ENCODE results near the gene PRSS27.
"Not testable (repeated sequence)": the region's sequence is repeated elsewhere in the genome, so short reads cannot be mapped to it uniquely, and the experiment has no call there.

PRSS27 gene

DNA sequence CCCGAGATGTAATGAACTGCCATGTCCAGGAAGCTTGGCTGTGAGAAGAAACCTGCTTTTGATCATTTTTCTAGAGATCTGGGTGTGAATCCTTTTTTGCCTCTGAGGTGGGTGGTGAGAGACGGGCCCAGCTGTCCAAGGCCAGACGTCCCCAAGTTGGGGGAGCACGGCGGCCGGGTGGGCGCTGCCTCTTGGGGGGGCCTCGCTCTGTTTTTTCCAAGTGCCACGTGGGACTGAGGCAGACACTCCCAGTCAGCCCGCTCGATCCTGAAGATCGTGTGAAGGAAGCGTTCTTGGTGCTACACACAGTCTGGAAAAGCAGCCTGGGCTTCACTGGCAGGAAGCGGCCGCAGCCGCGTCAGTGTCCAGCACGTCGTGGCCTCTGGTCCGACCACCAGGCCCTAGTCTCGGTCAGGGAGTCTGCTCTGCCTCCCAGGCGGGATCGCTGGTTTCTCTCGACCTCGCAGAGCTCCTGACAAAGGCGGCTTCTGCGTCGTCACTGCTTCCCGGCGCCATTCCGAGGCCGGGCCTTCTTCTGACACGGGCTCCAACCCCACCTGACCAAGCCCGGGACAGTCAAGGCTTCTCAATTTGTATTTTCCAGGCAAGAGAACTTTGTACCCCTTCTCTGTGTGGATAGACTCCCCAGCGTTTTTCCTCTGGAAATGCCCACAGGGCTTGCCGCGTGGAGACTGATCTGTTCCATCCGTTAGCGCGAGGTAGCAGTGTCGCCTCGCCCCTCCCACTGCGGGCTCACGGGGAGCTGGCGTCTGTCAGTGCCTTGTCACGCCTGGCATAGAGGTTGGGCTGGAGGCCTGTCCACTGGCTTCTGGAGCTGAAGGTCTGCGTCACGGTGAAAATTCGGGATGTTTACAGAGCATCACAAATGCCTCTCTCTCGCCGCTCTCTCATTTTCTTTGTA is 12.4 kb downstream of the PRSS27 start:
- DNase-seq = no peak

DNA sequence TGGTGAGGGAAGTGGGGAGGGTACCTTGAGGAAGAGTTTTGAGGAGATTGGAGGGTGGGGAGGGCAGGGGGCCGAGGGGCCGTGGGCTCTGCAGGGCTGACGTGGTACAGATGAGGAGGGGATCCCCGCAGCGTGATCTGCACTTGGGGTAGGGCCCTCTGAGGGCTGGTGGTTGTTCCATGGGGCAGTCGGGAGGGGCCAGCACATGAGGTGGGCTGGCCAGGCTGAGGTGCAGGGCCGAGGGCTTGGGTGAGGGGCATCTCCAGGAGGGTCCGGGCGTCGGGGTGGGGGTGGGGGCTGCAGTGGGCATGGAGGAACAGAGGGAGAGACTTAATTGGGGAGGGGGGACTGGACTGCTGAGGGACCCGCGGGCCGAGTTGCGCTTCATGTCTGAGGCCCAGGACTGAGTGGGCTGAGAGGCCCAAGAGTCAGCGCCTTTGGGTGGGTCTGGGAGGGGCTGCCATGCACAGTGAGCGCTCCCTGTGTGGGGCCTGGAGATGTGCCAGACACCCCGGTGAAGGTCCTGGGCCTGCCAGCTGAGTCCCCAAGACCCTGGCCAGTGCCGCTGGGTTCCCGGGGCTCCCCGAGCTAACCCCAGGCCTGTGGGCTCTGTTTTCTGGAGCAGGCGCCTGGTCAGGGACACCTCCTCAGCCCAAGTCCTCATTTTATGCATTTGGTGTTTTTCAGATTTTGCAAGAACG is 13.3 kb downstream of the PRSS27 start:
- no peak for DNase-seq

DNA sequence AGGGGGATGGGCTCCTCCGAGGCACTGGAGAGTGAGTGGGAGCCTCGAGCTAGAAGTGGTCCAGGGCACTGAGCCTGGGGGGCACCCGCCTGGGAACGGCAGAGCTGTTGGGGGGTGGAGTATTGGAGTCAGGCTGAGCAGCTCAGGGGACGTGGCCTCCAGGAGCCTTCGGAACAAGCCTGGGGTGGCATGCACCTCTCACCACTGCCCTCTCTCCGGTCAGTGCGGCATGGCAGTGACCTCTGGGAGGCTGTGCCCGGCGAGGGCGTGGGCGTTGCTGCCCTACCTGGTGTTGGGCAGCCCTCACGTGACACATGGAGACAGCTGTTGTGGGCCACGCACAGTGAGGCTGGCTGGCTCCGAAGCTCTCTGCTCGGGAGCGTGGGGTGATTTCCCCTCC is 13.9 kb downstream of the PRSS27 start:
- no peak for DNase-seq

- DNase-seq = no peak
These were observed 14.7 kb downstream of the PRSS27 start for GRCh38 chr16:2705351-2705750.

DNA sequence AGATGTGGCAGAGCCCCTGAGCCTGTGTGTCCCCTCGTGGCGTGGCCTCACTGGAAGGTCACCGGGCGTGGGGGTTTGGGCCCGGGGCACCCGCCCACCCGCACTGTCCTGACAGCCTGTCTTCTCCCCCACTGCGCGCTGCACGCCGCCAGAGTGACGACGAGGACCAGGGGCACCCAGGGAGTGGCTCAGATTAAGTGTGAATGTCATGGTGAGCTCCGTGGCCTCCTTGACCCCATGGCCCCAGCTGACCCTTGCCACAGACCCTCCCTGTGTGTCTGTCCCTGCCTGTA is 15.1 kb downstream of the PRSS27 start:
- no peak for DNase-seq

DNA sequence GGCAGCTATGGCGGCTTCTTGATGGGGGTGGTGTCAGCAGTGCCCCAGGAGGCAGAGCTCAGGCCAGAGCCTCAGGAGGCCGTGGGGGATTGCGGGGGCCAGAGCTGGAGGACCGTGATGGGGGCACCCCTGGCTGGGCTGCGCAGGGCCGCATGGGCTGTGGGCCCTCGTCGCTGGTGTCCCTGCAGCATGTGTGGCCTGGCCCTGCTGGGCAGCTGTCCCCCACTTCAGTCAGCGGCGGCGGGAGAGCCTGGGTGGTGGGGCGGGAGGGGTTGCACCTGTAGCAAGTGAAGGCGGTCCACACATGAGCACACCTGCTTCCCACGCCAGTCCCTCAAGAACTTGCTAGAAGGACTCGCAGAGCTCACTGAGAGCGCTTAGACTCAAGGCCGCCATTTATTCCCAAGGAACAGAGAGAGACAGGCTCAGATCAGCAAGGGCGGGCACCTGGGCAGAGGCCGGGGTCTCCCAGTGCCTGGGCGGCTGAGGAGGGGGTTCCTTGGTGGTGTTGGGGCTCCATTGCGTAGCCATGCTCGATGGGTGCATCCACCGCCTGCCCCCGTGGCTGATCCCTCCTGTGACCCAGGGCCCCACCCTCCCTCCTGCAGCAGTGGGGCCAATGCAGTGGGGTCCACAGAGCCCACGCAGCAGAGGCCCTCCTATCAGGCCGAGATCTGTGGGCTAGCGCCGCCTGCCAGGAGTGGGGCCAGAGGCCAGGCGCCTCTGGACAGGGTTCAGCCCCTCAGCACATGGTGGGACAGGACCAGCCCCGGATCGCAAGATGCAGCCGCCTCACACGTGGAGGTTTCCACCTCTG is 15.7 kb downstream of the PRSS27 start:
- no peak for DNase-seq

DNA sequence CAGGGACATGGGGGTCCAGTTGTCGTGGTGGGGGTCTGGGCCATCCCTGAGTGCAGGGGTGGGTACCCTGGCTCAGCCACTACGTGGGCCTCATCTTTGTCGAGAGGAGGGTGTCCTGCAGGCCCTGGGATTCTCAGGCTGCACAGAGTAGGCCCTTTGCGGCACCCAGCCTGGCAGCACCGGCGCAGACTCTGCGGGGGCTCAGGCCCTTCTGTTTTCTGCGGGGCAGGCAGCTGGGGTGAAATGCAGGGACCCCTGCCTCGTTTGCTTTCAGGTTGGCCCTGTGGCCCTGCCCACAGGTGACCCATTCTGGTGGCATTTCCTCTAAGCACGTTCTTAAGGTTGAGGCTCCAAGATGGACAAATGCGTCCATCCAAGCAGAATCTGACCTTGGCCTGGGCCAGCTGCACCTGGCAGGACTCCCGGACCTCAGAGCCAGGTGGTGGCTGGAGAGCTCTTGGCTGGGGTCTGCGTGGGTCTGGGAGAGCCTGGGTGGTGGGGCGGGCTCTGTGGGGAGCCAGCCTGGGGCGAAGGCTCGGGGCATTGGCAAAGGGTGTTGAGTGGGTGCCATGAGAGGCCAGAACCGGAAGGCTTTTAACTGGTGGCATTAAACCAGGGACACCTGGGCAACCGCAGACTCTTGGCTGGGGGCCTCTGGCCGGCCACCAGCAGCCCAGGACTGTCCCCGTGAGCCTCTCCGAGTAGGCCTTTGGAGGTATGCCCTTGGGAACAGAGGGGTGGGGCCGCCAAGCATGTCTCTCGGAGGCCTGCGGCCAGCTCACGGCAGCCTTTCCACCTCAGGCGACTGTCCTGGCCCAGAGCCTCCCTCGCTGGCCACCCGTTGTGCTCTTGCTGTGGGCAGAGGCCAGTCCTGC is 16.9 kb downstream of the PRSS27 start:
- no peak for DNase-seq

DNA sequence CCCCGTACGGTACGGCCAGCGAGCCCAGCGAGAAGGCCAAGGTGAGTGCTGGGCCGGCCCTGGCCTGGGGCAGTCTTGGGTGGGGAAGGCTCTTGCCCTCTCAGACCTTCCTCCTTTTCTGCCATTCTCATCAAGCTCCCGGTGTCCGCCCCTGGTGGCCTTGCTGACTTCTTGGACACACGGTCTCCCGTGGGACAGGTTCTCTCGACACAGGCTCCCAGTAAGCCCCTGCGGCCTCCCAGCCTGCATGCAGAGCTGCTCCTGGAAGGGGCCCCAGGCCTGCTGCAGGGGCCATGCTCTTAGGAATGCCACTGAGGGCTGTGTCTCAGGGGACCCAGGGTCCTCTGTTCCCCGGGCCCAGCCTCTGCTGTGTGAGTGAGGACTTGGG is 17.6 kb downstream of the PRSS27 start:
- no peak for DNase-seq

DNA sequence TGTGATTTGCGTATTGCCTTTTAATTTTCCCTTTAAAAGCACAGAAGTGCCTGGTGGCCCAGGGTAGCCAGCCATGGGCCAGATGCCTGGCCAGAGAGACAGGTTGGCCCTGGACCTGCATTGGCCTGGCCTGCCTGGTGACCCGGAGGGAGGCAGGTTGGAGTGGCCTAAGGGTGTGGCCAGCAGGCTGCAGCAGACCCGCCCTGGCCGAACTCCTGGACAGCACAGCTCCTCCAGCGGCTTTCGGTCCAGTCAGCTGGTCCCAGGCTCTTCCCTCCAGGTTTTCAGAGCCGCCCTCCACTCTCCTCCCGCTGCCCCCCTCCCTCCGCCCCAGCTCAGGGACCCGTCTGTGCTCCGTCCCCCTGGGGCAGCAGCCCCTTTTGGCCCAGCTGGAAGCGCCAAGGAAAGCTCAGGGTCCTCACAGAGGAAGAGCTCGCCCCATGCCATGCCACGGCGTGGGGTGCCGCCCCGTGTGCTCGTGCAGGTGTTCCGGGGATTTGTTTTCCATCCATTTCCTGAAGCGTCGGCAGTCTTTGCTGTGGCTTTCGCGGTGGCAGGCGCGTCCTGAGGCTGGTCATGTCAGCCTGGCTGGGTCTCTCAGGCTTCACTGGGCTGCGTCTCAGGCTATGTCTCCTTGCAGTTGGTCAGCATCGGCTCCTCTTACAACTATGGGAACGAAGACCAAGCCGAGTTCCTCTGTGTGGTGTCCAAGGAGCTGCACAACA is 18.1 kb downstream of the PRSS27 start:
- no peak for DNase-seq

DNA sequence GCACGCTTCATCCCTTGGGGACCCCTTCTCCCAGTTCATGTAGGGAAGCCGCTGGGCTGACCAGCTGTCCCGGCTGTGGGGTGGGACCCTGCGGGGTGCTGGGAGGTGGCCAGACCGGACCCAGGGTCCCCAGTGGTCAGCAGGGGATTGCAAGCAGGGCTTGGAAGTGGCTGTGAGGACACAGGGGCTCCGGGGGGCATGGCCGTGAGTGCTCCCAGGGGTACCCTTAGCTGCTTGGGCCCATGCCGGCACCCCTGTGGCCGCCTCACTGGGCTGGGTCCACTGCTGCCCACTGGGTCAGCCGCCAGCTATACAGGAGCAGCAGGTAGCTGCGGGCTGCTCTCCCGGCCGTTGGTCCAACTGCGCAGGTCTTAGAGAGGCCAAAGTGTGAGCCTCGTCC is 18.8 kb downstream of the PRSS27 start:
- no peak for DNase-seq

- DNase-seq = no peak
These were observed 19.2 kb downstream of the PRSS27 start for GRCh38 chr16:2700786-2701185.

- no peak for DNase-seq
These were observed 20.0 kb downstream of the PRSS27 start for GRCh38 chr16:2699791-2700600.

DNA sequence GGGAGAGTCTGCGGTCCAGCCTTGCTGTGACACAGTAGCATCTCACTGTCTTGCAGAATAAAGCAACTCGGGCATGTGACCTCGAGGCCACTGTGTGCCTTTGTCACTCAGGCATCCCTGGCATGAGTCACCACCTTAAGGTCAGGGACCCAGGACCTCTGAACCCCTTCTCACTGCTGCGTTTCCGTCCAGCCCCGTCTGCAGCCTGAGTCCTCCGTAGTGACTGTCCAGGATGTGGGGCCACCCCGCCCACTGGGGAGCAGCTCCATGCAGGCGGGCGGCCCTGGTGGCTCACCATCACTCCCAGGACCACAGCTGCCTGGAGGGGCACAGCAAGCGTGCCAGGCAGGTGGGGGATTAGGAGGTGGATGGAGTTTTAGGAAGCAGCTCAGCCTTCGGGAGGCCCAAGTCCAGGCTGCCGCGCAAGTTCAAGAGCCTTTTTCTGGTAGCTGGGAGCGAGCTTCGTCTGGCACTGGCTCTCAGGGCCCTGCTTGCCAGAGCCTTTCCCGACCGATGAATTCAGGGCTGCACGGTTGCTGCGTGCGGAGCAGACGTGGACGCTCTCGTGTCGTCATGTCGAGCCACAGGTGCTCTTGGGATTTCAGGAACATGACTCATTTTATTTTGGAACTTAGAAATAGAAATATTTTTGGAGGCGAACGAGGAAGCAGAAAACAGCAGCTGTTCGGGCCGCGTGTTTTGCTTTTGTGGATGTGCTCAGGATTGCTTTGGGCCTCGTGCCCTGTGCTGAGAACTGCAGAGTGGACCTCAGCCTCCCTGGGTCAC is 20.9 kb downstream of the PRSS27 start:
- DNase-seq = no peak

GRCh38 chr16:2698103-2698870 is 21.7 kb downstream of the PRSS27 start:
- no peak for DNase-seq

DNA sequence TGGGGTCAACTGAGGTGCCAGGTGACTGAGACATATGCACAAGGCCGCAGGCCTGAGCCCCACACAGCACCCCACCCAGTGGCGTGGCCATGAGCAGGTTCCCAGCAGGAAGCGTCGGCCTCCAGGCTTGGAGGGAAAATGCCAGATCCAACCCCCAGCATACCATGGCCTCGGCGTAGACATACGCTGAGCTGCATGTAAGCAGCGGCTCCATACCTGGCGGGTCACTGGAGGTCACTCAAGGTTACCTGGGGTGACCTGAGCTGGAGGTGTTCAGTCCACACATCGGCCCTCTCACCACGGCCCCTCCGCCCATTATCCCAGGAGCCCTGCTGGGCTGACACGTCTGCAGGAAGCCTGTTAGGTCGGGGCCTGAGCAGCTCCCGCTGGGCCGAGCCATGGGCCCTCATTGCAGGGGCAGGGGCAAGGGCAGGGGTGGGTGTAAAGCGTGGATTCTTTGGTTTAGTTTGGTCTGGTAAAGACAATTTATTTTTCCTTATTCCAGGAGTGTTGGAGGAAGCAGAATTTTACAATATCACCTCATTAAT is 22.5 kb downstream of the PRSS27 start:
- DNase-seq = no peak

GRCh38 chr16:2696601-2697250 is 23.3 kb downstream of the PRSS27 start:
- DNase-seq = not testable (repeated sequence)

GRCh38 chr16:2692948-2693651 is 26.9 kb downstream of the PRSS27 start:
- DNase-seq = no peak
